Transverse colon (tissue), 4 donors: ENCODE data around the gene LRBA. TPM values are rescaled to one million over a fixed set of nuclear protein-coding genes. Genes with fewer than 3 reads are reported as not detected.
A peak's percentile ranks its signal among the peaks of the same experiment; 100 is the strongest.

Source experiments
- DNase-seq: peaks from one replicate; pipeline ENCODE4 v3.0.0-alpha.2; 2019
- H3K27ac ChIP-seq, 4 donors: fragments of 200-600 bp; sonication (generic); 2 replicates each; pipeline ENCODE4 v1.5.1; 2016 to 2018; ENCODE audit warnings: inconsistent platforms in 4 of 4
- H3K27me3 ChIP-seq: fragments of 200-600 bp; sonication (generic); 2 replicates; pipeline ENCODE4 v1.5.1; 2017; ENCODE audit warnings: inconsistent platforms
- H3K36me3 ChIP-seq, 4 donors: fragments of 200-600 bp; sonication (generic); 2 replicates each; pipeline ENCODE4 v1.5.1; 2017 to 2019; ENCODE audit warnings: inconsistent platforms in 4 of 4
- H3K4me1 ChIP-seq, 4 donors: fragments of 200-600 bp; sonication (generic); 2 replicates each; pipeline ENCODE4 v1.5.1; 2017 to 2020; ENCODE audit warnings: inconsistent platforms in 4 of 4
- H3K4me3 ChIP-seq, 4 donors: fragments of 200-600 bp; sonication (generic); 1 replicate in 1 of 4; 2 replicates in 3 of 4; pipeline versions ENCODE4 v1.5.1 to v1.6.1; 2017 to 2019; ENCODE audit warnings: inconsistent platforms in 4 of 4
- H3K9me3 ChIP-seq, 2 donors: fragments of 200-600 bp; sonication (generic); 2 replicates each; pipeline ENCODE4 v1.5.1; 2017 to 2019; ENCODE audit warnings: inconsistent platforms in 2 of 2
- EP300 ChIP-seq: sonication (generic); formaldehyde crosslinking; IDR thresholded peaks from one replicate; pipeline ENCODE4 v1.6.1; 2017; ENCODE audit warnings: antibody characterized with exemption, low read depth
- POLR2A ChIP-seq: fragments of 450-650 bp; IDR thresholded peaks from one replicate; pipeline ENCODE4 v1.6.1; 2016; ENCODE audit warnings: antibody characterized with exemption, mild to moderate bottlenecking, moderate library complexity
- POLR2AphosphoS5 ChIP-seq, 3 donors: sonication (generic); formaldehyde crosslinking; IDR thresholded peaks; one replicate each; pipeline ENCODE4 v1.6.1; 2016; ENCODE audit warnings: antibody characterized with exemption in 3 of 3
- WGBS, 2 donors: methylation state at CpG; one replicate each; pipeline ENCODE4 v1.1.5; 2018; ENCODE audit warnings: low coverage in 1 of 2; 5-methylcytosine and 5-hydroxymethylcytosine counted together
- in situ Hi-C, 4 donors: fragments of 200-750 bp; cut with MboI; loops; one replicate each; pipeline versions ENCODE4 v1.15.0 to v1.15.1; 2017; ENCODE audit warnings: low sequenced_read_pairs in 3 of 4, low pct_ligation_motif_present in 1 of 4, low pct_unique_long_range_greater_than_20kb in 1 of 4
- intact Hi-C: fragments of 100-400 bp; cut with DNase I; formaldehyde crosslinking; loops from one replicate; pipeline ENCODE4 v1.15.1; 2023; ENCODE audit warnings: low total_unique reads
- total RNA-seq, 4 donors: library from RNA; depleted of rRNA; stranded (reverse); fragments of >200 nt; gene quantifications; one replicate each; pipeline ENCODE4 v1.1.0, GENCODE V29; 2016
- TF ChIP-seq, protein P1 (sequence below), 5 experiments: fragments of 200-600 bp in 3 of 5; fragments of 450-650 bp in 2 of 5; sonication (generic) in 3 of 5; IDR thresholded peaks; 1 replicate in 2 of 5; 2 replicates in 3 of 5; pipeline ENCODE4 v1.5.1; 2016 to 2017; ENCODE audit warnings: antibody characterized with exemption in 5 of 5, inconsistent platforms in 3 of 5, mild to moderate bottlenecking in 2 of 5, moderate library complexity in 1 of 5

The LRBA gene
- total RNA-seq, 4 donors from 2014 or later = 82.7 to 125 (median 112) TPM

DNA sequence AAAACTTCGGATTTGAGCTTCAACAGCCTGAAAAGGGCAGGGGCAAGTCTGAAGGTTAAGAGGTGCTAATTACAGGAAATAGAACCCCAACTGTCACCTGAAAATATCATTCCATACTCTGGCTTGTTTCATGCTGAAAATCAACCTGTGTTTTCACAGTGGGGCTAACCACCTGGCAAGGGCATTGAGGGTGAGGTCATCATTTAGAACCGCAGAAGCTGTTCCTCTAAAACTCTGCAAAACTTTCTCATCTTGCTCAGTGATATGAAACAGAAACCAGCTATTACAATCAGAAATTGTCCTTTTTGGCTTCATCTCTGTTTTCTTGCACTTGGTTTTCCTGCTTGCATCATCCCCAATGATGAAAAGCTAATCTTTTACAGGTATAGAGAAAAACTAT lies 689.2 kb downstream of the LRBA start:
- no peak for DNase-seq
- no peaks in the 10 kb centered on the region for H3K9me3 ChIP-seq
- 83% methylated on average over 2 of the region's 2 CpGs; no CpG with 5 or more reads in 1 of the 2 donors for WGBS, 2 donors
- peak overlapping the region in 2 of 4 donors; percentile 34 to 39 for H3K27ac ChIP-seq
- H3K36me3 ChIP-seq = no peaks in the 10 kb centered on the region
- no peaks in the 10 kb centered on the region for H3K4me1 ChIP-seq
- no peak overlapping the region for H3K4me3 ChIP-seq
- intact Hi-C loops (no loop called here), in situ Hi-C loops (no loop called here)
- no peak for TF ChIP-seq POLR2AphosphoS5 (IDR thresholded peaks at IDR 0.05)
- no peak for TF ChIP-seq EP300
- TF ChIP-seq, protein P1, sequence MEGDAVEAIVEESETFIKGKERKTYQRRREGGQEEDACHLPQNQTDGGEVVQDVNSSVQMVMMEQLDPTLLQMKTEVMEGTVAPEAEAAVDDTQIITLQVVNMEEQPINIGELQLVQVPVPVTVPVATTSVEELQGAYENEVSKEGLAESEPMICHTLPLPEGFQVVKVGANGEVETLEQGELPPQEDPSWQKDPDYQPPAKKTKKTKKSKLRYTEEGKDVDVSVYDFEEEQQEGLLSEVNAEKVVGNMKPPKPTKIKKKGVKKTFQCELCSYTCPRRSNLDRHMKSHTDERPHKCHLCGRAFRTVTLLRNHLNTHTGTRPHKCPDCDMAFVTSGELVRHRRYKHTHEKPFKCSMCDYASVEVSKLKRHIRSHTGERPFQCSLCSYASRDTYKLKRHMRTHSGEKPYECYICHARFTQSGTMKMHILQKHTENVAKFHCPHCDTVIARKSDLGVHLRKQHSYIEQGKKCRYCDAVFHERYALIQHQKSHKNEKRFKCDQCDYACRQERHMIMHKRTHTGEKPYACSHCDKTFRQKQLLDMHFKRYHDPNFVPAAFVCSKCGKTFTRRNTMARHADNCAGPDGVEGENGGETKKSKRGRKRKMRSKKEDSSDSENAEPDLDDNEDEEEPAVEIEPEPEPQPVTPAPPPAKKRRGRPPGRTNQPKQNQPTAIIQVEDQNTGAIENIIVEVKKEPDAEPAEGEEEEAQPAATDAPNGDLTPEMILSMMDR (IDR thresholded peaks at IDR 0.05) = no peak
- no peak for TF ChIP-seq POLR2A
- H3K27me3 ChIP-seq = no peaks in the 10 kb centered on the region

DNA sequence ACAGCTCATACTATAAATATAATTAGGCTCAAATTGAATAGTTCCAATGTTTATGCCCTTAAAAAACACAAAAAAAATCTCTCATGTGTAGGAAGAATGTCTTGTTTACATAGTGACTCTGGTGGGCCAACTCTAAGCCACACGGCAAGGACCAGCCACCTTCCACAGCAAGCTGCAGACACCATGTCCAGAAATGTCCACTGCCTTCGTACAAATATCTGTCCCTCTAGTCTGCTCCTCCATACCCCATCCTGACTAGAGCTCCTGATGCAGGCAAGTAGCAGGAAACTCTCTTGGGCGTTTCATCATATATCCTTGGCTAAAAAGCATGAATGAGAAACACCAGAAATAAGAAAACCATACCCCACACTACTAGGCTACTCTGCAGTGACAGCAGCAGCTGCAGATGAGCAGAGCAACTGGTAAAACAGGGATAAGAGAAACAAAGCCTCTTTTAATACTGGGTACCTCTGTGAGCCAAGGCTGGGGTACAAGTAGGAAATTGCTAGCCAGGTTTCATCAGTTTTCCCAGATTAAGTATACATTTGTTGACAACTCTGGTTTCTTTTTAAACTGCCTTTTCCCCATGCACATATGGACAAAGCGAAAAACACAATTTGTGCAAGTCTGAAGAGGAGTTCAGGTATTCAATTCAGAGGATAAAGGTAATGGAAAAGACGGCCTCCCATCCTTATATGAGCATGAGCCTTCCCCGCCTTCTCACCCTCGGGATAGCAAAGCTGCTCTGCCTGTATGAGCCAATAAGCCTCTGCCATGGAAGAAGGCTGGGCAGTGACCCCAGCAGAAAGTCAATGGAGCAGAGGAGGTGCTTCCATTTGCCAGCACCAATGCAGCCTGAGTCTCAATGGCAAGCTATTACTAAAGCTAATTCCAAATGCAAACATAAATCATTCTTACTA lies 691.4 kb downstream of the LRBA start:
- WGBS, 2 donors = 55 to 81% methylated on average over 3 to 7 of the region's 7 CpGs
- in situ Hi-C loops = loop anchor here in 1 of 4 donors (25.0 kb wide), 1 partner anchor 264 kb away; the partner anchor contains the start of gene MAB21L2
- no peaks in the 10 kb centered on the region for H3K27me3 ChIP-seq
- DNase-seq = no peak
- no peaks in the 10 kb centered on the region for H3K9me3 ChIP-seq
- no peaks in the 10 kb centered on the region for H3K36me3 ChIP-seq
- intact Hi-C loops = no loop called here
- TF ChIP-seq EP300 (no peak), POLR2AphosphoS5 (IDR thresholded peaks at IDR 0.05) (no peak), POLR2A (no peak)
- TF ChIP-seq, protein P1 (IDR thresholded peaks at IDR 0.05) = no peak
- no peak overlapping the region for H3K4me3 ChIP-seq
- no peaks in the 10 kb centered on the region for H3K4me1 ChIP-seq
- H3K27ac ChIP-seq = peak overlapping the region in 1 of 4 donors; percentile 5

DNA sequence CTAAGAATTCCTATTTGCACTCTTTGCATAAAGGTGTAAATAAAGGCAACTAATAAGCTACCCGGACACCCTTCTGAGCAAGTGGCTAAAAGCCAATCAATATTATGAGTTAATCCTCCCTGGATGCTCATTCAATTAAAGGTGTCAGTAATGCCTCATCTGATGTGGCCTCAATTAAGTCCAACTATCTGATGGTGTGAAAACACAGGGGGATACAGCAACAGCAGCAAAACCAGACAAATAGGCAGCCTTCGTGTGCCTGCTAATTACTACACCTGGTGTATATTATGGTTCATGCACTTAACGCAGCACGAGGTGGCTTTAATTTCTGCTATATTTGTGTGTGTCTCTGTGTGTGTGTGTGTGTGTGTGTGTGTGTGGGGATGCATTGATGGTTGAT lies 692.4 kb downstream of the LRBA start:
- H3K27me3 ChIP-seq = no peaks in the 10 kb centered on the region
- H3K27ac ChIP-seq = no peak overlapping the region
- H3K36me3 ChIP-seq = no peaks in the 10 kb centered on the region
- 93 to 95% methylated on average over 4 of the region's 4 CpGs for WGBS, 2 donors
- H3K4me1 ChIP-seq = no peaks in the 10 kb centered on the region
- TF ChIP-seq, protein P1 (IDR thresholded peaks at IDR 0.05) = no peak
- TF ChIP-seq POLR2A = no peak
- no peak for TF ChIP-seq POLR2AphosphoS5 (IDR thresholded peaks at IDR 0.05)
- TF ChIP-seq EP300 = no peak
- H3K4me3 ChIP-seq = no peak overlapping the region
- intact Hi-C loops (no loop called here), in situ Hi-C loops (loop anchor here in 1 of 4 donors (25.0 kb wide), 1 partner anchor 265 kb away; the partner anchor contains the start of gene MAB21L2)
- no peak for DNase-seq
- H3K9me3 ChIP-seq = no peaks in the 10 kb centered on the region

DNA sequence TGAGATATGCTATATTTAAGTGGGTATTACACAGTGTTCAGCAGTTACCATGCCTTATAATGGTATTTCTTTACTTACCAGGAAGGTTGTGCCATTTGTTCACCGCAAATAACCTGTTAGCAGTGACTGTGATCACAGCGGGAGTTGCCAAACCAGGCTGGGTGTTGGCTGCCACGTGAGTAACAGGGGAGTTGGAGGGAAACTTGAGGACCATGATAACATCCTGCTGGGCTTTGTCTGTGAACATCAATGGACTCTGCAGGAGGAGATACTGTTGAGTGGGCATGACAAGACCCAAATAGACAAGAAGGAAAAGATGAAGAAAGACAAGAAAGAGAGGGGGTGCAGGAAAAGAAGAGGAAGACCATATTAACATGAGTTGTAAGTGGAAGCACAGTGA lies 694.0 kb downstream of the LRBA start:
- DNase-seq = no peak
- Histone ChIP-seq H3K4me1 (no peaks in the 10 kb centered on the region), H3K27ac (no peak overlapping the region), H3K4me3 (no peak overlapping the region), H3K27me3 (no peaks in the 10 kb centered on the region), H3K9me3 (no peaks in the 10 kb centered on the region), H3K36me3 (no peaks in the 10 kb centered on the region)
- intact Hi-C loops = no loop called here
- in situ Hi-C loops = loop anchor here in 1 of 4 donors (25.0 kb wide), 1 partner anchor 266 kb away; the partner anchor contains the start of gene MAB21L2
- no peak for TF ChIP-seq POLR2AphosphoS5 (IDR thresholded peaks at IDR 0.05)
- TF ChIP-seq POLR2A = no peak
- TF ChIP-seq, protein P1 (IDR thresholded peaks at IDR 0.05) = no peak
- TF ChIP-seq EP300 = no peak
- WGBS, 2 donors = 87 to 100% methylated on average over 1 to 3 of the region's 3 CpGs
